ENCODE measurements around the gene PDE4DIP. TPM values are rescaled to one million over a fixed set of nuclear protein-coding genes. Genes with fewer than 3 reads are reported as not detected.
"Not testable (repeated sequence)": the region's sequence is repeated elsewhere in the genome, so short reads cannot be mapped to it uniquely, and the experiment has no call there.

The PDE4DIP gene
- total and polyA plus RNA-seq, 4 experiments from 2014 or later, result 10.1 to 115 (median 68.4) TPM

GRCh38 chr1:148968682-148969081, 124.5 kb downstream of the PDE4DIP start:
- H3K4me3 Mint-ChIP-seq; H3K9me3 Mint-ChIP-seq; H3K36me3 ChIP-seq (ENCODE audit: insufficient read depth, low read length); H3K27me3 Mint-ChIP-seq; H3K4me1 ChIP-seq (ENCODE audit: insufficient read depth, low read length); H3K27ac ChIP-seq (ENCODE audit: low read depth, low read length); H3K4me1 Mint-ChIP-seq; intact Hi-C loops (cut with micrococcal nuclease); H3K27ac Mint-ChIP-seq; H3K27me3 ChIP-seq (ENCODE audit: insufficient read depth, low read length); POLR2A ChIA-PET (ENCODE audit: partially characterized antibody); H3K36me3 Mint-ChIP-seq; H3K9me3 ChIP-seq (ENCODE audit: control insufficient read depth in 1 of 2, low read length in 2 of 2); H3K4me3 ChIP-seq (ENCODE audit: low read length in 2 of 2); CTCF ChIA-PET (ENCODE audit: partially characterized antibody); DNase-seq: not testable (repeated sequence)

- POLR2A ChIA-PET (ENCODE audit: partially characterized antibody); DNase-seq; H3K27me3 ChIP-seq (ENCODE audit: insufficient read depth, low read length); H3K36me3 Mint-ChIP-seq; intact Hi-C loops (cut with micrococcal nuclease); H3K4me3 ChIP-seq (ENCODE audit: low read length in 2 of 2); H3K9me3 Mint-ChIP-seq; H3K27me3 Mint-ChIP-seq; H3K36me3 ChIP-seq (ENCODE audit: insufficient read depth, low read length); H3K4me3 Mint-ChIP-seq; H3K4me1 ChIP-seq (ENCODE audit: insufficient read depth, low read length); H3K27ac Mint-ChIP-seq; H3K9me3 ChIP-seq (ENCODE audit: control insufficient read depth in 1 of 2, low read length in 2 of 2); H3K27ac ChIP-seq (ENCODE audit: low read depth, low read length); H3K4me1 Mint-ChIP-seq; CTCF ChIA-PET (ENCODE audit: partially characterized antibody): not testable (repeated sequence)
These were observed 124.9 kb downstream of the PDE4DIP start for GRCh38 chr1:148969126-148969525.

- CTCF ChIA-PET (ENCODE audit: partially characterized antibody); intact Hi-C loops (cut with micrococcal nuclease); H3K27ac ChIP-seq (ENCODE audit: low read depth, low read length); H3K9me3 ChIP-seq (ENCODE audit: control insufficient read depth in 1 of 2, low read length in 2 of 2); POLR2A ChIA-PET (ENCODE audit: partially characterized antibody); H3K27me3 Mint-ChIP-seq; H3K27me3 ChIP-seq (ENCODE audit: insufficient read depth, low read length); H3K4me3 ChIP-seq (ENCODE audit: low read length in 2 of 2); H3K4me1 ChIP-seq (ENCODE audit: insufficient read depth, low read length); H3K9me3 Mint-ChIP-seq: not testable (repeated sequence)
- DNase-seq, result peak in 1 of 5 donors; percentile 10
- Mint-ChIP-seq H3K36me3 (peaks cover 32 to 33% of the 10 kb centered on the region in 2 donors), H3K27ac (peak overlapping the region; percentile 88 to 95 (median 92)), H3K4me1 (peaks cover 7 to 18% (median 14%) of the 10 kb centered on the region in 4 donors), H3K4me3 (peak overlapping the region; percentile 17 to 91 (median 82))
- H3K36me3 ChIP-seq (ENCODE audit: insufficient read depth, low read length), result peaks cover 23% of the 10 kb centered on the region
These were observed 131.2 kb downstream of the PDE4DIP start for GRCh38 chr1:148975453-148975852.

- H3K27ac ChIP-seq (ENCODE audit: low read depth, low read length); intact Hi-C loops (cut with micrococcal nuclease); CTCF ChIA-PET (ENCODE audit: partially characterized antibody); H3K27me3 Mint-ChIP-seq; H3K4me3 ChIP-seq (ENCODE audit: low read length in 2 of 2); H3K27me3 ChIP-seq (ENCODE audit: insufficient read depth, low read length); POLR2A ChIA-PET (ENCODE audit: partially characterized antibody); H3K9me3 ChIP-seq (ENCODE audit: control insufficient read depth in 1 of 2, low read length in 2 of 2); H3K9me3 Mint-ChIP-seq; H3K4me1 ChIP-seq (ENCODE audit: insufficient read depth, low read length): not testable (repeated sequence)
- peaks cover 23% of the 10 kb centered on the region for H3K36me3 ChIP-seq (ENCODE audit: insufficient read depth, low read length)
- peaks cover 7 to 18% (median 14%) of the 10 kb centered on the region in 4 donors for H3K4me1 Mint-ChIP-seq
- H3K4me3 Mint-ChIP-seq, result peak overlapping the region in 7 of 8 donors; percentile 17 to 91 (median 84)
- peak; percentile 2 to 44 (median 17) for DNase-seq
- peaks cover 37% of the 10 kb centered on the region in 2 donors for H3K36me3 Mint-ChIP-seq
- H3K27ac Mint-ChIP-seq, result peak overlapping the region in 6 of 7 donors; percentile 92 to 95 (median 94)
These were observed 131.8 kb downstream of the PDE4DIP start for GRCh38 chr1:148975866-148976537.

- H3K4me3 Mint-ChIP-seq; H3K27ac ChIP-seq (ENCODE audit: low read depth, low read length); H3K27me3 Mint-ChIP-seq; POLR2A ChIA-PET (ENCODE audit: partially characterized antibody); H3K27me3 ChIP-seq (ENCODE audit: insufficient read depth, low read length); H3K4me3 ChIP-seq (ENCODE audit: low read length in 2 of 2); H3K9me3 ChIP-seq (ENCODE audit: control insufficient read depth in 1 of 2, low read length in 2 of 2); CTCF ChIA-PET (ENCODE audit: partially characterized antibody); DNase-seq; H3K9me3 Mint-ChIP-seq; intact Hi-C loops (cut with micrococcal nuclease); H3K4me1 ChIP-seq (ENCODE audit: insufficient read depth, low read length): not testable (repeated sequence)
- peaks cover 7 to 18% (median 15%) of the 10 kb centered on the region in 4 donors for H3K4me1 Mint-ChIP-seq
- H3K36me3 Mint-ChIP-seq, result peaks cover 51 to 52% of the 10 kb centered on the region in 2 donors
- H3K36me3 ChIP-seq (ENCODE audit: insufficient read depth, low read length), result peaks cover 23% of the 10 kb centered on the region
- H3K27ac Mint-ChIP-seq, result peak overlapping the region in 5 of 7 donors; percentile 2 to 72 (median 35)
These were observed 133.6 kb downstream of the PDE4DIP start for GRCh38 chr1:148977785-148978184.

GRCh38 chr1:148989378-148989777, 145.2 kb downstream of the PDE4DIP start:
- intact Hi-C loops (cut with micrococcal nuclease); H3K27me3 ChIP-seq (ENCODE audit: insufficient read depth, low read length); H3K36me3 ChIP-seq (ENCODE audit: insufficient read depth, low read length); H3K36me3 Mint-ChIP-seq; H3K27me3 Mint-ChIP-seq; H3K9me3 Mint-ChIP-seq; H3K4me1 Mint-ChIP-seq; CTCF ChIA-PET (ENCODE audit: partially characterized antibody); POLR2A ChIA-PET (ENCODE audit: partially characterized antibody); H3K4me3 ChIP-seq (ENCODE audit: low read length in 2 of 2); H3K9me3 ChIP-seq (ENCODE audit: control insufficient read depth in 1 of 2, low read length in 2 of 2); H3K4me3 Mint-ChIP-seq; H3K27ac Mint-ChIP-seq; H3K4me1 ChIP-seq (ENCODE audit: insufficient read depth, low read length); H3K27ac ChIP-seq (ENCODE audit: low read depth, low read length): not testable (repeated sequence)
- DNase-seq, result peak in 1 of 5 donors; percentile 1

GRCh38 chr1:148990233-148990788, 146.1 kb downstream of the PDE4DIP start:
- H3K27me3 Mint-ChIP-seq; H3K4me1 ChIP-seq (ENCODE audit: insufficient read depth, low read length); H3K4me1 Mint-ChIP-seq; H3K4me3 Mint-ChIP-seq; H3K9me3 ChIP-seq (ENCODE audit: control insufficient read depth in 1 of 2, low read length in 2 of 2); H3K27ac Mint-ChIP-seq; H3K4me3 ChIP-seq (ENCODE audit: low read length in 2 of 2); H3K9me3 Mint-ChIP-seq; POLR2A ChIA-PET (ENCODE audit: partially characterized antibody); DNase-seq; H3K36me3 ChIP-seq (ENCODE audit: insufficient read depth, low read length); CTCF ChIA-PET (ENCODE audit: partially characterized antibody); H3K27ac ChIP-seq (ENCODE audit: low read depth, low read length); intact Hi-C loops (cut with micrococcal nuclease); H3K36me3 Mint-ChIP-seq; H3K27me3 ChIP-seq (ENCODE audit: insufficient read depth, low read length): not testable (repeated sequence)
